ENCODE measurements around the gene NSUN3.

The NSUN3 gene

GRCh38 chr3:94130690-94131089 lies 67.8 kb downstream of the NSUN3 start:
- DNase-seq, result no peak

- no peak for DNase-seq
Observed at GRCh38 chr3:94132777-94133176, 69.9 kb downstream of the NSUN3 start.

DNA sequence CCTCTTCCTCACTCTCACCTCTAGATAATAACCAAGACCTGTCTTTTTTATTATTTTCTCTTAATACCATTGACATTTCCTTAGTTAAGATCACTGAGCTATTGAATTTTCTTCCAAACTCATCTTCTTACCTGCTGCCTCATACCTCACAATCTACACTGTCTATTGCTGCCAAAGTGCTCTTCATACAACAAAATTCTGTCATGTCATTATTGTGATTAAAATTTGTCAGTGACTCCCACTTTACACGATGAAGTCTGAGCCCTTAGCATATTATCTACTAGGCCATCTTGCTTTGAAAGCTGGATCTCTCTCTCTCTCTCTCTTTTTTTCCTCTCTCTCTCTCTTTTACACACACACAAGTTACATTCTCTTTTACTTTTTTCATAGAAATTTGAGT lies 73.3 kb downstream of the NSUN3 start:
- DNase-seq, result no peak

DNA sequence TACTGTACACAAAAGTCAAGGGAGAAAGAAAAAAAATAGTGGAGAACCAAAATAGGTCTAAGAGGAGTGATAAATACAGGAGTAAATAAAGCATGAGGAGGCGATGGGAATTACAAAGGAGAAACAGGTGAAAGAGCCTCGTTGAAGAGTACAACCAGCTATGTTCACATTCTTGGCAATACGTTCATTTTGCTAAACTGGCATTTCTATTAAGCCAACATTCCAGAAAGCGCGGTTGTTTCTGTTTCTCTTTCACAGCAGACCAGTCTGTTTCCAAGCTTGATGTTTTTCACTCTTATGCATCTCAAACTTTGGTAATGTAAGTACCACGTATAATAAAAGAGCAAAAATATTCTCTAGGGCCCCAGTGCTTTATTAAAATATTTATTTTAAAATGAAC lies 74.5 kb downstream of the NSUN3 start:
- no peak for DNase-seq

GRCh38 chr3:94146455-94146854 lies 83.6 kb downstream of the NSUN3 start:
- no peak for DNase-seq

- no peak for DNase-seq
Observed at GRCh38 chr3:94147012-94147411, 84.2 kb downstream of the NSUN3 start.

- no peak for DNase-seq
Observed at GRCh38 chr3:94150113-94150512, 87.3 kb downstream of the NSUN3 start.

DNA sequence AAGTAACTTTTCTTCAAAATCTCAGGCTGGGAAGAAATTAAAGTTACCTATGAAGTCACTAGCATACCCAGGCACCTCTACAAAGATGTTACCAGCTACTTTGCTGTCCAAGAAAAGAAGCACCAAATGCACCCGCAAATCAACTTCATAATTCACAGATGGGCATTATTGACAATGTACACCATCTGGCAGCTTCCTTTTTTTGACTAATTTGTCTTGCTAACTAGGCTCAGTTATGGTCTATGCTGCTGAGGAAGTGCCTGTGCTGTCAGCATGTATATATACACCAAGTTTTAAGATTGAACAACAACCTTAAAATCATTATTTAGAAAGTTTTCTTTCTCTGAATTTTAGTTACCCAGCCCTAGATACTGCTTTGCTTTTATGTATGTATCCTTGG lies 93.8 kb downstream of the NSUN3 start:
- DNase-seq, result no peak

GRCh38 chr3:94158512-94158911 lies 95.7 kb downstream of the NSUN3 start:
- no peak for DNase-seq

GRCh38 chr3:94159062-94159828 lies 96.4 kb downstream of the NSUN3 start:
- DNase-seq, result no peak

DNA sequence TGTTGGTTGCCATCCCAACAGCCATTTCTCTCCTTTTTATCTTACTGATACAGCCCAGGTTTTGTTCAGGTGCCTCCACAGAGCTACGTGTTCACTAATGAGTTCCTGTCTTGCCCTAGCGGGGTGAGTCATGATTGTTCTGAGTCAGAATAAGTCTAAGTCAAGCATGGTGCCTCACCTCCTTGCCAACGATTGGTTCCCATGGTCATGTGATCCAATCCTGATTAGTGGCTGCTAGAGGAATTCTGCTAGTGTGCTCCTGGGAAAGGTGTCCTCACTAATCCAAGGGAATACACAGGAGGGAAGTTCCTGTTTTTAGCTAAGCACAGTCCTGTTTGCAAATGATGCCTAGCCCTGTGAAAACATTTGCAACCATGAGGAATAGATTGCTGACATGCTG lies 99.8 kb downstream of the NSUN3 start:
- DNase-seq, result no peak

GRCh38 chr3:94167346-94167745 lies 104.5 kb downstream of the NSUN3 start:
- no peak for DNase-seq

DNA sequence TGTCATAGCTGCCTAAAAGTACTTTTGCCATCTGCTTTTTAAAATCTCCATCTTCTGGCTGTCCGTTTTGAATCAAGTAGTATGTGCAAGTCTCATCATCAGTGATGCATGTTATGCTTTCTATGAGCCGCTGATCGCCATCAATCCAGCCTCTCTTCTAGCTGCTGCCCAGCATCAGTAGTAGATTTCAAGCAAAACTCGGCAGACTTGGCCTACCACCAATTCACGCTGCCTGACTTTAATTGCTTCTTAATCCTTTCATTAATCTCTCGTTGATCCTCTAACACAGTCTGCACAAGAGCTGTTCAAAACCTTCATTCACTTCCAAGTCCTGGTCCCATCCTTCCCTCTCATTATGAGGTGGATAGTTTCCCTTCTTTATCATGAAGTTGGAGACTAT lies 104.9 kb downstream of the NSUN3 start:
- no peak for DNase-seq

GRCh38 chr3:94171954-94172353 lies 109.1 kb downstream of the NSUN3 start:
- DNase-seq, result no peak

GRCh38 chr3:94172695-94173310 lies 109.9 kb downstream of the NSUN3 start:
- DNase-seq, result no peak

- no peak for DNase-seq
Observed at GRCh38 chr3:94173673-94174434, 111.0 kb downstream of the NSUN3 start.

DNA sequence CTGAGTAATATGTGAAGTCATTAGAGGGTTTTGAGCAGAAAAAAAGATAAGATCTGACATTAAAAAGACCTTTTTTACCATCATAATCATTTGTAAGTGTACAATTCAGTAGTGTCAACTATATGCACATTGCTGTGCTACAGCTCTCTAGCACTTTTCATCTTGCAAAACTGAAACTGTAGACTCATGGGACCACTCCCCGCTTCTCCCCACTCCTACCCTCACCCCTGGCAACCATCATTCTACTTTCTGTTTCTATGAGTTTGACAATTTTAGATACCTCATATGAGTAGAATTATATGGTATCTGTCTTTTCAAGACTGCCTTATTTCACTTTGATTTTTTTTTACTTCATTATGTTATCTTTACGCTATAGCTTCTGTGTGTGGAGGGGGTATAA lies 112.8 kb downstream of the NSUN3 start:
- DNase-seq, result no peak

- DNase-seq, result no peak
Observed at GRCh38 chr3:94176988-94177745, 114.3 kb downstream of the NSUN3 start.
